GM18502 (cell line): ENCODE measurements around the gene AKR1A1.
"Not testable (repeated sequence)": the region's sequence is repeated elsewhere in the genome, so short reads cannot be mapped to it uniquely, and the experiment has no call there.

ENCODE experiments used
- ATAC-seq: cut with Tn5 transposase; IDR thresholded peaks from one replicate; pipeline ENCODE4 v1.9.1; 2021; ENCODE audit warnings: mild to moderate bottlenecking; ENCODE audit not compliant: unreplicated experiment, poor library complexity

AKR1A1 gene

DNA sequence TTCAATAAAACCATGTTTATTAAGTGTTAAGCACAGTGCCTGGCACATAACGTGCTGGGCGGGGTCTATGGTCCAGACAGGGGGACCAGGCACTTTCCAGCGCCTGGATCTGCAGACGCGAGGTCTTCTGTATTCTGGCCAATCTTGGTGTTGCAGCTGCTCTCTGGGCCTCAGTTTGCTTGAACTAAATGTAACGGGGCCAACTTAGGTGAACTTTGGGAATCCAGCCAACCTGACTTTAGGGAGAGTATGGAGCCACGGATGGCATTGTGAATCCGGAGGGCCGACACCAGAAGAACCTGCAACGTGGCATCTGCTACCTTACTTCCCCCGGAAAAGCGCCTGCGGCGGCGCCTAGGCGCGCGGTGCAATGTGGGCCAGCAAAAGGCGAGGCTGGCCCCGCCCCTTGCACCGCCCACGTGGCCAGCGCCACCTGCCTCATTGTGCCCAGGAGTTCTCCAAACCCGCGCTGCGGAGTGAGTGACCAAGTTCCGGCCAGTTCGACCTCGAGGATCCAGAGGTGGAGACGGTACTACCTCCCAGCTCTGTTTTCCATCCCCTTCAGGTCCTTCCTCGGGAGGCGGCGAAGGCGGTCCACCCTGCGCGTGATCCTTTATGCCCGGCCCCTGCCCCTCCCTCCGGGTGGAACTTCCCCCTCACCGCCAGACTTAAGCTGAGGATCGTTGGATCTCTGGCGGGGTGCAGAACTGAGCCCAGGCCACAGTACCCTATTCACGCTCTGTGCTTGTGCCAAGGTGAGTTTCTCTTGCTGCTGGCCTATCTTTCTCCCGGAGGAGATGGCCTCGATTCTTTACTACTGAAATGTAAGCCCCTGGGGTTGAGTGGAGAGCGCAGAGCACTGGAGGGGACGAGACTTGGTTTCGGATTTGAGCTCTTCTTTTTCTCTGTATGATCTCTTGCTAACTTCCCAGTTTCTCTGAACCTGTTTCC lies at the start of gene AKR1A1:
TSS of gene AKR1A1 (plus strand) at position 426 of the 951 bp plus-strand sequence. CDS start 10,969 bp downstream, outside the sequence.
- peak; percentile 86 for ATAC-seq

DNA sequence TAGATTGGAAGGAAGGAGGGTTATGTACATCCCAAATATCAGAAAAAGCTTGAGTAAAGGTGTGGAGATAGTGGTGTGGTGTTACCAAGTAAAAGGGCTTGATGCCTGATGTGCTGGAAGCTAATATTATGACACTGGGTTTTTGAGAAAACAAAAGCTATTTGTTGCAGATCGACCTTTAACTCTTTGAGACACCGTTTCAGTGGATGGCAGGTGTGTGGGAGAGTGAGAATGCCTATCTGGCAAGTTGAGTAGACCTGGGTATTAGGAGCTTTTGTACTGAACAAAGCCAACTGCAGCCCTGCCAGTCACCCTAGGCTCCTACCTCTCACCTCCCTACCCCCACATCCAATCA lies 49.1 kb upstream of the AKR1A1 start:
- ATAC-seq, result no peak

DNA sequence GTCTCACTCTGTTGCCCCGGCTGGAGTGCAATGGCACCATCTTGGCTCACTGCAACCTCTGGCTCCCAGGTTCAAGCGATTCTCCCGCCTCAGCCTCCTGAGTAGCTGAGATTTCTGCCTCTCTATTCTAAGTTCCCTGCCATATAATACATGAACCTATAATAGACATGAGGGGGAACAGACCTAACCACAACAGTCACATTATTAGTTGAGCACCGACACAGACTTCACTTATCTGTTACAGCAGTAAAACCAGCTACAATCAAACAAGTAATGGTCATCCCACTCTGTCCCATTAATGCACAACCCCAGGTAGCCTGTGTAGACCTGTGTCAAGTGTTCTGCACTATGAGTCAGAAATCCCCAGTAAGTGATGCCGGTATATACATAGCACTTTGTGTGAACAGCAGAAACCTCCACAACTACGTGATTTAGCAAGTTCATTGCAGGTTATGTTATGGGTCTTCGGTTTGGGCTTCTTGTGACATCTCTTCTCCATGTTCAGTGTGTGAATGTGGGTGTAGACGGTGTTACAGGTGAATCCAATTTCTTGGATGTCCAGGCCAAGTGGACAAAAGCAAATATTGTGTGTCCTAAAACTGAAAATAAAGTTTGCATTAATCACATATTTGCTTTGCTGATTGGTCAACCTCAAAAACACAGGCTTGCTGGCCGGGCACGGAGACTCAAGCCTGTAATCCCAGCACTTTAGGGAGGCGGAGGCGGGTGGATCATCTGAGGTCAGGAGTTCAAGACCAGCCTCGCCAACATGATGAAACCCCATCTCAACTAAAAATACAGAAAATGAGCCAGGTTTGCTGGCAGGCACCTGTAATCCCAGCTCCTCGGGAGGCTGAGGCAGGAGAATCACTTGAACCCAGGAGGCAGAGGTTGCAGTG lies 46.9 kb upstream of the AKR1A1 start:
- no peak for ATAC-seq

- no peak for ATAC-seq
Measured at GRCh38 chr1:45507195-45507594, 43.4 kb upstream of the AKR1A1 start.

DNA sequence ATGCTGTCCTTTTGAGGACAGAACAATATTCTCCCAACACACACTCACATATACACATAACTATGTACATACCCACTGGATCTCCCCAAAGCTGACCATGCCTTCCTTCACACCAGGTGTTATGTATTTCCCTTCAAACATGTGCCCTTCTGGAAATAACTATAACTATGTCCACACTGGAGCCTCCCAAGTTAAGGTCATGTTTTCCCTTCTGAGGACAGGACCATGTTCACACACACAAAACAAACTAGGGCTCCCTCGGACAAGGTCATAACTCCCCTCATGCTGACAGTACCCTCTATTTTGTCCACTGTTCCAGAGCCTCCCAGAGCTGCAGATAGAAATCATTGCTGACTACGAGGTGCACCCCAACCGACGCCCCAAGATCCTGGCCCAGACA lies 42.7 kb upstream of the AKR1A1 start:
- no peak for ATAC-seq

GRCh38 chr1:45508295-45509151 lies 42.1 kb upstream of the AKR1A1 start:
- ATAC-seq, result no peak

DNA sequence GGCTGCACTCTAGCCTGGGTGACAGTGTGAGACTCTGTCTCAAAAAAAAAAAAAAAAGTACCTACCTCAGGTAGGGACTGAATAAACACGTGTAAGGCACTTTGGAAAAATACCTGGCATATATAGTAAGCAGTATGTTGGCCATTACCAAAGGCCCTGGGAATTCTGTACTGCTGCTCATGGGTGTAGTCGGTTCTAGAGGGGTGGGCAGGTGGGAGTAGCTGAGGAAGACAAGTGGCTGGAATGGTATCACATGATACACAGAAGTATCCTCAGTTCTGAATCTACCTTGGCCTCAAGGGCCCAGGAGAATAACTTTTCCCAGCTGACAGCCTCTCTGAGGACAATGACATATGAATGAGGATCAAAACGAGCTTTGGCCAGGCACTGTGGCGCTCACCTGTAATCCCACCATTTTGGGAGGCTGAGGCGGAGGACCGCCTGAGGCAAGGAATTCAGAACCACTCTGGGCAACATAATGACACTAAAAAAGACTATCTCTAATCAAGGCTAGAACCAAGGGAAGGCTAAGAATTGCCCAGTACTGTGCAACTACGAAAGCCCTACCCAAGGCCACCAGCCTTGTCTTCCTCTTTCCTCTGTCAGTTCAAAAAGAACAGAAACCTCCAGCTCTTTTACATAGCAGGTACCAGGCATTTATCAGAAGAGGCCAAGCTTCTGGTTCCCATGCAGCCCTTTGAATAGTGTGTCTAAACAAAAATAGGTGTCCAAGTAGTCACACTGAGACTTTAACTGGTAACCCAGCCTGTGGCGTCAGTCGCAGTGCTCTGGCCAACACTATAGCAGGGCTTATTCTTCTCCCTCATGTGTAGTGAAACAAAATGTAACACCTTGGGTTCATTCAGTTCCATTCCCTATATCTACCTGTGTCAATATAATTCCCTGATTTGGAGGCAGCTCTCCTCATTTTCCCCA lies 40.3 kb upstream of the AKR1A1 start:
- no peak for ATAC-seq

DNA sequence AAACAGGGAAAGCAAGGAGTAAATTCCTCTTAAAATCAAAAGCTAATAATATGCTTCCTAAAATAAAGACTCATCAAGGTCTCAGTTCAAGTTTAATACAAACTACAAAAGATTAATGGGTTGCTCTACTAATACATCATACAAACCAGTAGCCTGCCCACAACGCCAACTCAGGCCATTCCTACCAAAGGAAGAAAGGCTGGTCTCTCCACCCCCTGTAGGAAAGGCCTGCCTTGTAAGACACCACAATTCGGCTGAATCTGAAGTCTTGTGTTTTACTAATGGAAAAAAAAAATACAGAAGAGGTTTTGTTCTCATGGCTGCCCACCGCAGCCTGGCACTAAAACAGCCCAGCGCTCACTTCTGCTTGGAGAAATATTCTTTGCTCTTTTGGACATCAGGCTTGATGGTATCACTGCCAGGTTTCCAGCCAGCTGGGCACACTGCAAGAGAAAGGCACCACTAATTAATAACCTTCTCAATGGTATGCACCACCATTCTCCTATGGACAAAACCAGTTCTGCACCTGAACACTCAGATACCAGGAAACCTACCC lies 39.6 kb upstream of the AKR1A1 start:
- ATAC-seq, result no peak

GRCh38 chr1:45512641-45513054 lies 38.0 kb upstream of the AKR1A1 start:
- no peak for ATAC-seq

- not testable (repeated sequence) for ATAC-seq
Measured at GRCh38 chr1:45513532-45514260, 36.9 kb upstream of the AKR1A1 start.

- ATAC-seq, result no peak
Measured at GRCh38 chr1:45516036-45516435, 34.6 kb upstream of the AKR1A1 start.

GRCh38 chr1:45516465-45516864 lies 34.2 kb upstream of the AKR1A1 start:
- ATAC-seq, result no peak

- not testable (repeated sequence) for ATAC-seq
Measured at GRCh38 chr1:45518366-45518765, 32.3 kb upstream of the AKR1A1 start.

DNA sequence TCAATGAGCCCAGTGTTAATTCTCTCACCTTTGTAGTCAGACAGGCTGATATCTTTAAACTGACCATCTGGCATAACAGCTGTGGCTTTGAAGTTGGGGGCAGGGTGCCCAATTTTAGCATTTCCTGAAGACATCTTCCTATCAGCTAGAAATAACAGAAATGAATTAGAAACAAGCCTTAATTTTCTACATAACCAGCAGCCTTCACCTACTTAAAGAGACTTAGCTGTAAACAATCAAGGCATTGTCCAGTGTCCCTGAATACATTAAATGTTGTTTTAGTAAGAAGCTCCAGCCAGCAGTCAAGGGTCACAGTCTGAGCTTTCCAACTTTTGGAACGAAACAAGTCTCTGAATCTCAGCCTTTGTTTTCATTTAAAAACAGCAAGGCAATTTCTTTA lies 31.7 kb upstream of the AKR1A1 start:
- ATAC-seq, result no peak

- not testable (repeated sequence) for ATAC-seq
Measured at GRCh38 chr1:45519774-45520173, 30.9 kb upstream of the AKR1A1 start.

DNA sequence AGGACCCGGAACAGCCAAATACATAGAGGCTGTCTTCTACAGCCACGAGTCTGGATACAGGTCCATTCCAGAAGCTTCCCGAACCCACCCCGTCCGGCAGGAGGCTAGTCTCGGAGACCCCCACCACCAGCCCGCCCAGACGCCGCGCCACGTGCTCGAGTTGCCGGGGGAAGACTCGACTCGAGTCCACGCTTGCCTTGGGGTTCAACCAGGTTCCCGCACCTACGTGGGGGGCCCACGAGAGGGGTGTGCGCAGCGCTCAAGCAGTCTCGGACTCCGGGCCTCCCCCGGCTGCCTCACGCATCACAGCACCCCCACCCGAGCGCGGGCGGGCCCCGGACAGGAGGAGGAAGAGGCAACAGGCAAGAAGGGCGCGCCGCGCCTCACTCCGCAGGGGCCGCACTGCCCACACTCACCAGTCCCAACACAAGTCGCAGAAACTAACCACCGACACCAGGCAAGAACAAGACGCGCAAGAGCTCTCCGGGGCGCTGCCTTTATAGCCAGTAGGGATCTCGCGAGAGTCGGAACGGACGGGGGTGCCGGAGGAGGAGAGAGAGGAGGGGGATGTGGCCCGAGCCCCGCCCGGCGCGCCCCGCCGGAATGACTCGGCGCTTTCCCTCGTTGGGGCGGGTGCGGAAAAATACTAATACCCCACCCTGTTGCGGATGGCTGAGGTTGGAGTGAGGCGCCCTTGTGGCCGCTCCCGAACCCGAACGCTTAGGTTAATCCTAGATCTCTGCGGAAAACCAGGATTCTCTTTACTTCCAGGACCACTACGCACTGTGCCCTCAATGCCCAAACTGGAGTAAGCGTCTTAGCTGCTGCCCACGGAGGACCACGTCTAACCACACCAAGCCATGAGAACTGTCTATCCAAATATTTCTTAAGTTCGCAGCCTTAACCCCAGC lies 29.0 kb upstream of the AKR1A1 start, which contains the start of gene PRDX1:
TSS of gene PRDX1 (minus strand) at position 472 of the 911 bp plus-strand sequence. CDS start 2,841 bp downstream, outside the sequence.
- peak; percentile 77 for ATAC-seq
